ENCODE measurements around the gene TUBA4A. TPM values are rescaled to one million over a fixed set of nuclear protein-coding genes. Genes with fewer than 3 reads are reported as not detected.
A peak's percentile ranks its signal among the peaks of the same experiment; 100 is the strongest.

TUBA4A gene
- total and polyA plus RNA-seq, 2 of the 4 experiments (the other 2 are of a cell fraction) = 21.9 to 35.6 TPM

GRCh38 chr2:219245148-219245898 lies 8.4 kb downstream of the TUBA4A start, which contains the start of the genes GLB1L and STK16 (continued):
- TF ChIP-seq ELK1 (IDR thresholded peaks at IDR 0.05; ENCODE audit: borderline replicate concordance, low read depth, low read length) (0 out of 2 replicates have a peak, but pooled peaks have one; percentile 66), POLR2A (IDR thresholded peaks at IDR 0.05; ENCODE audit: low read depth, low read length) (peak; percentile 95)

- WGBS, 2 experiments (ENCODE audit: extremely low coverage in 2 of 2, insufficient read length in 1 of 2) = no CpG with 5 or more reads among the region's 6 CpGs
Measured at GRCh38 chr2:219244789-219245147, 8.9 kb downstream of the TUBA4A start.

More at GRCh38 chr2:219244789-219245147, 8.9 kb downstream of the TUBA4A start:
- no peak for TF ChIP-seq SMC3 (IDR thresholded peaks at IDR 0.05; ENCODE audit: low read depth, low read length)
- TF ChIP-seq RFX5 (IDR thresholded peaks at IDR 0.05; ENCODE audit: low read depth, low read length) = no peak
- TF ChIP-seq USF2 (IDR thresholded peaks at IDR 0.05; ENCODE audit: low read depth, low read length) = no peak
- TF ChIP-seq MAFK (IDR thresholded peaks at IDR 0.05; ENCODE audit: low read depth, low read length) = no peak
- TF ChIP-seq FOS (IDR thresholded peaks at IDR 0.05; ENCODE audit: low read depth, low read length) = no peak
- Histone ChIP-seq H3K36me3 (ENCODE audit: control insufficient read depth, insufficient read depth, low read length) (peaks cover 16% of the 10 kb centered on the region; the same call in 1 of the 2 replicates), H3K9ac (ENCODE audit: low read depth, low read length) (peak overlapping the region; percentile 71), H3K27me3 (ENCODE audit: control insufficient read depth, insufficient read depth, low read length) (no peaks in the 10 kb centered on the region), H3K18ac (ENCODE audit: low read depth, low read length) (no peak overlapping the region), H2BK120ac (ENCODE audit: low read depth, low read length) (no peak overlapping the region), H2AK5ac (ENCODE audit: low read depth, low read length) (peak overlapping the region; percentile 82), H3K9me3 (ENCODE audit: control insufficient read depth, insufficient read depth, low read length) (no peaks in the 10 kb centered on the region), H3K56ac (ENCODE audit: extremely low read depth, insufficient read depth, low read length) (peak overlapping the region; percentile 61), H3K79me1 (ENCODE audit: low read depth in 1 of 2, low read length in 2 of 2) (peaks cover 23 to 48% of the 10 kb centered on the region in 2 experiments), H3K4me3 (ENCODE audit: insufficient read depth, low read depth, low read length) (peak overlapping the region; percentile 89), H4K91ac (ENCODE audit: insufficient read depth, low read depth, low read length) (peak overlapping the region; percentile 31; the same call in 1 of the 2 replicates), H2BK5ac (ENCODE audit: low read depth, low read length, poor library complexity, severe bottlenecking) (peak overlapping the region; percentile 61), H2AFZ (replicated peaks; ENCODE audit: low read length, poor library complexity) (peak overlapping the region; percentile 100), H3K4me1 (ENCODE audit: control insufficient read depth, insufficient read depth, low read length) (peaks cover 18% of the 10 kb centered on the region), H3K14ac (replicated peaks; ENCODE audit: low read depth, low read length) (peak overlapping the region; percentile 88), H3K27ac (ENCODE audit: insufficient read depth, low read length) (peak overlapping the region; percentile 61), H2BK15ac (ENCODE audit: low read depth, low read length) (no peak overlapping the region; the same call in 2 of the 3 replicates), H3K9me1 (ENCODE audit: insufficient read depth, low read length) (peaks cover 36% of the 10 kb centered on the region), H4K8ac (ENCODE audit: low read depth in 2 of 2, low read length in 2 of 2) (peak overlapping the region; percentile 89 to 91), H3K4me2 (ENCODE audit: low read depth, low read length) (peak overlapping the region; percentile 89), H3K23ac (ENCODE audit: low read depth, low read length) (peak overlapping the region; percentile 72; the same call in 1 of the 2 replicates), H3K4ac (ENCODE audit: low read depth, low read length) (peak overlapping the region; percentile 89), H4K5ac (ENCODE audit: low read depth, low read length) (peak overlapping the region; percentile 70), H2AK9ac (replicated peaks; ENCODE audit: low read depth, low read length, poor library complexity) (peak overlapping the region; percentile 99), H2BK20ac (ENCODE audit: low read depth, low read length) (no peak overlapping the region), H4K20me1 (ENCODE audit: insufficient read depth, low read length) (0 out of 2 replicates have a peak, but pooled peaks cover 5% of the 10 kb centered on the region)
- POLR2A ChIA-PET (ENCODE audit: unreplicated experiment) = interaction anchor here (0.5 to 0.8 kb wide), 2 partner anchors 13 to 16 kb away, joined by 5 to 6 read pairs; no protein-coding TSS in a partner anchor
- dilution Hi-C loops (cut with HindIII; ENCODE audit: low sequenced_read_pairs, unreplicated experiment) (no loop called here), in situ Hi-C loops (cut with MboI; ENCODE audit: low sequenced_read_pairs) (no loop called here), intact Hi-C loops (cut with micrococcal nuclease) (no loop called here)
- no TSS peak for BruUV-seq (replicated peaks)
- DNase-seq (no peak), ATAC-seq (ENCODE audit: low read depth) (no peak)
- CTCF ChIA-PET = interaction anchor here (1.0 to 3.0 kb wide), 2 partner anchors 10 to 50 kb away, joined by 3 to 14 read pairs; no protein-coding TSS in a partner anchor

All from IMR-90 (cell line).